B cell (primary cell): ENCODE data around the gene RBM20.

ENCODE experiments used
- CTCF ChIP-seq: fragments of 200-600 bp; IDR thresholded peaks from one replicate; pipeline ENCODE4 v1.8.0; 2022; ENCODE audit warnings: antibody characterized with exemption, mild to moderate bottlenecking
- EZH2 ChIP-seq: IDR thresholded peaks from 2 replicates; pipeline ENCODE4 v1.6.1; 2012; ENCODE audit warnings: borderline replicate concordance, low read depth, mild to moderate bottlenecking, moderate library complexity, low read length; ENCODE audit not compliant: insufficient read depth, poor library complexity, severe bottlenecking

GRCh38 chr10:110784198-110784597 lies 140.1 kb downstream of the RBM20 start:
- TF ChIP-seq EZH2: no peak
- TF ChIP-seq CTCF: no peak
